HG02981 (cell line): ENCODE measurements around the gene DNAJC3.

Source experiments
- ATAC-seq: cut with Tn5 transposase; IDR thresholded peaks from one replicate; pipeline ENCODE4 v1.9.1; 2021; ENCODE audit warnings: mild to moderate bottlenecking, moderate library complexity; ENCODE audit not compliant: unreplicated experiment

Gene DNAJC3, protein sequence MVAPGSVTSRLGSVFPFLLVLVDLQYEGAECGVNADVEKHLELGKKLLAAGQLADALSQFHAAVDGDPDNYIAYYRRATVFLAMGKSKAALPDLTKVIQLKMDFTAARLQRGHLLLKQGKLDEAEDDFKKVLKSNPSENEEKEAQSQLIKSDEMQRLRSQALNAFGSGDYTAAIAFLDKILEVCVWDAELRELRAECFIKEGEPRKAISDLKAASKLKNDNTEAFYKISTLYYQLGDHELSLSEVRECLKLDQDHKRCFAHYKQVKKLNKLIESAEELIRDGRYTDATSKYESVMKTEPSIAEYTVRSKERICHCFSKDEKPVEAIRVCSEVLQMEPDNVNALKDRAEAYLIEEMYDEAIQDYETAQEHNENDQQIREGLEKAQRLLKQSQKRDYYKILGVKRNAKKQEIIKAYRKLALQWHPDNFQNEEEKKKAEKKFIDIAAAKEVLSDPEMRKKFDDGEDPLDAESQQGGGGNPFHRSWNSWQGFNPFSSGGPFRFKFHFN

GRCh38 chr13:95676762-95677563, at the start of gene DNAJC3:
TSS of gene DNAJC3 (plus strand) at chr13:95677139. CDS start at chr13:95677256, 117 bp downstream.
- ATAC-seq, result peak; percentile 94

DNA sequence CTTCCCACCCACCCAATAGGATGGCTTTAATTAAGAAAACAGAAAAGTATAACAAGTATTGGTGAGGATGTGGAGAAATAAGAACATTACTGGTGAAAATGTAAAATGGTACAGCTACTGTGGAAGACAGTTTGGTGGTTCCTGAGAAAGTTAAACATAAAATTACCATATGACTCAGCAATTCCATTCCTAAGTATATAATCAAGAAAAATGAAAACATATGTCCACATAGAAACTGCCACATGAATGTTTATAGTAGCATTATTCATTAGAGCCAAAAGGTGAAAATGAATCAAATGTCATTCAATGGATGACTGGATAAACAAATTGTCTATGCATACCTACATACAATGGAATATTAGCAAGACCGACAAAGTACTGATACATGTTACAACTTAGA, 49.3 kb upstream of the DNAJC3 start:
- ATAC-seq, result no peak

DNA sequence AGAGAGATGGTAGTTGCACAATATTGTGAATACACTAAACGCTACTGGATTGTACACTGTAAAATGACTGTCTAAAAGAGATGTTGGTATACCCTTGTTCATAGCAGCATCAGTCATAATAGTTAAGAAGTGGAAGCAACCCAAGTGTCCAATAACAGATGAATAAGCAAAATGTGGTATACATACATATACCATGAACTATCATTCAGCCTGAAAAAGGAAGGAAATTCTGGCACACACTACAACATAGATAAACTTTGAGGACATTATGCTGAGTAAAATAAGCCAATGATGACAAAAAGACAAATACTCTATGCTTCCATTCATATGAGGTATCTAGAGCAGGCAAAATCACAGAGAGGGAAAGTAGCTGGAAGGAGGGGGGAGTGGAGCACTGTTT, 48.5 kb upstream of the DNAJC3 start:
- ATAC-seq, result no peak

DNA sequence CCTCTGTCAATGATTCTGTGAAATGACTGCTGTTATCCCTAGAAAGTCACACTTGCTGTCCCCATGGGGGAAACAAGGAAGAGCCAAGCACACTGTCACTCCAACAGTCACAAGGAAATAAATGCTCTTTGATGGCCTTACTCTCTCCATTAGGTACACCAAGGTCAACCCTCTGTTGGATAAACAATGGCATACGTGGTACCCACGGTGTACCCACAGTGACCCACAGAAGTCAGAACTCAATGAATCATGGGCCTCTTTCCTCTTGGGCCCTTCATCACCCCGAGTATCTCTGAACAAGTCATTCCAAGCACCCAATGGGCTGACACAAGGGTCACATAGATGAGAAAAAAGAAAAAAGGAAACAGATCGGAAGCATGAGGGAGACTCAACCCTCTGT, 47.9 kb upstream of the DNAJC3 start:
- no peak for ATAC-seq

DNA sequence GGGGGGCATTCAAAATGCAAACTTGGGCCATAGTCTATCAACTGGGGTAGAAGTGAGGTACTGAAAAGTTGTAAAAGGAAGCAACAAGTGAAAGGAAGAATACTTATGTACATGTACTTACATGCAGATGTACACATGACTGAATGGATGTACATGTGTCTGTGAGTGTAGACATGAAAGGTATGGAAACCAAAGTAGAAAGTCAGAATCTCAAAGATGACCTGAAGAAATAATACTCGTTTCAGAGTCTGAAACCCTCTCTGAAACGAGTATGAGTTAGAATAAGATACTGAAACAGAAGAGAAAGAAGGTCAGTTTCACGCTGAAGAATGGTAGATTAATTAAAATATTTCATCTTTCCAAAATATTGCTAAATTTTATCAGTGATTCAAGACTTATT, 46.3 kb upstream of the DNAJC3 start:
- no peak for ATAC-seq

GRCh38 chr13:95636853-95637252, 40.1 kb upstream of the DNAJC3 start:
- ATAC-seq, result no peak

GRCh38 chr13:95641291-95642027, 35.5 kb upstream of the DNAJC3 start:
- ATAC-seq, result no peak

DNA sequence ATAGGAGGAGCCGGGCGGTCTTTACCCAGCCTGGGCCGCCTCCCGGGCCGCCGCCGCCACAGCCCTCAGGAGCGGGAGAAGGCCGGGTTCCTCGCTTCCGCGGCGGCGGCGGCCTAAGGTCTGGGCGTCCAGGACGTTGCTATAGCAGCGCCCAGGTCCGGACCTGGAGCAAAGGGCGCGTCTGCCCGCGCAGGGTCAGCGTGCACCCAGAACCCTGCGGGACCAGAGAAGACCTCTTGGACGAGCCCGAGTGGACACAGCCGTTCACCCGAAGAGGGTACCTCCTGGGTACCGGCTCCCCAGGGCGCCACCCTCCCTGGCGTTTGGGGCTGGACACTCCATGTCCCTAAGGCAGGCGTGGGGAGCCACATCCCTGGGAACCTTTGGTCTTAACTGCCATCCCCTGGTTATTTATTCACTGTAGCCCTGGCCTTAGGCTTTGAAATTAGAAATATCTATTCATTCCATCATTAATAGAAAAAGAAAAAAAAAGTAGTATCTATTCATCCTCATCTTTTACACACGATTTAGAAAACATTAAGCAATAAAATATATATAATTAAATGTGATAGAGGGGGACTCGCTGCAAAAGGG, 34.8 kb upstream of the DNAJC3 start:
- no peak for ATAC-seq

- ATAC-seq, result no peak
These were observed 33.9 kb upstream of the DNAJC3 start for GRCh38 chr13:95642999-95643398.

DNA sequence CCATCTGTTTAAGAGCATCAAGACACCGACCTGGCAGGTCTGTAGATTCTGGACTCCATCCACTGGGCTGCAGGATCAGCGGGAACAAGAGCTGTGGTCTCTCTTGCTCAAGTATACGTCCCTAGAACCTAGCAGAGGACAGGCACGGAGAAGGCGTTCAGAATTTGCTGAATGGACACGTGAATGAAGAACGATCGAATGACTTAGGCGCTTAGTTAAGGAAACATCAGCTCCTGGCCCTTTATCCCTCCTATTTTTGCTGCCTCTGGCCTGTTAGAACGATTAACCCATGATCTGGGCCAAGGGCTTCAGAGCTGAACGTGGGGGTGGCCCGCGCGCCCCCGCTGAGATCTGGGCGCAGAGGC, 33.4 kb upstream of the DNAJC3 start:
- no peak for ATAC-seq

DNA sequence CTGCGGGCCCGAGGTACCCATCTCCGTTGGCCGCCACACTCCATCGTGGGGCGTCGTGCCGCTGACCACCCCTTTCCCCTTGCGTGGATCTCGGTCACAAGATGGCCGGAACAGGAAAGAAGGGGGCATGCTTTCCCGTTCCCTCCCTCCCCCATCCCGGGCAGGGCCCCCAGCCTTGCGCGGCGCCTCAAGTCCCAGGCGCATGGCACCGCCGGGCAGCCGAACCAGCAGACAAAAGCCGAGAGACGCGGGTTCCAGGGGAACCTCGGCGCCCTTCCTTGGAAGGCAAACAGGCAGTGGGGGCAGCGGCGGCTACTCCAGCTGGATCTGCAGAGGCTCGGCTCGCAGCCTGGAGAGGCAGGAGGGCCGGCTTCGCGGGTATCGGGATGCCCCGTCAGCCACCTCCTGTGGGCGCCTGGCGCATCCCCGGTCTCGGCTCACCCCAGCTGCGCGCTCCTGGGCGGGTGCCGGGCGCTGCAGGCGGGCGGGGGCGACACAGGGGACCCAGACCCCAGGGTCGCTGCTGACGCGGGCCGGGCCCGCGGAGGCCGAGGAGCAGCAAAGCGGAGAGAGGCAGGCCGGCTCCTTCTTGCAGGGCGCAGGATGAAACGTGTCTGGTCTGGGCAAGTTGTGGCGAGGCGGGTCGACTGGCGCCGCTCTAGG, 32.9 kb upstream of the DNAJC3 start:
- no peak for ATAC-seq

DNA sequence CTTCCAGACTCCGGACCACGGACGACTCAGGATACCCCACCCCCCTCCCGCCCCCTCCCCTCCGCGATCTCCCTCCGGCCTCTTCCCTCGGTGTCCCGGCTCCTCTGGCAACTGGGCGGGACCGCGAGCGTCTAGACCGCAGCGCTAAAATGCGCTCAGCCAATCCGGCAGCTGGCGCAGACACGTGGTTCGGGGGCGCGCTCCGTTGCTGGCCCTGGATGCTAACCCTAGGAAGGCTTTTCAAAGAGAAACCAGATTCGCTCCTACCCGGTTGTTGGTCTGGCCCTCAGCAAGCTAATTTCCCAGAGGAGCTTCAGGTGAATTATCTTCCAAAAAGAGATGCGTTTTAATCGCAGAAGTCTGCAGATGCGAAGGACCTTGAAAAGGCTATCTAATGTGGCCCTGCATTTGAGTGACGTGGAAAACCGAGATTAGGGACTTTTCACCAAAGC, 32.3 kb upstream of the DNAJC3 start, which contains the start of gene DZIP1:
TSS of gene DZIP1 (minus strand) at position 106 of the 452 bp plus-strand sequence. CDS start 2,677 bp downstream, outside the sequence.
- ATAC-seq, result no peak

- no peak for ATAC-seq
These were observed 29.6 kb upstream of the DNAJC3 start for GRCh38 chr13:95647321-95647720.

GRCh38 chr13:95650696-95651095, 26.2 kb upstream of the DNAJC3 start:
- no peak for ATAC-seq

DNA sequence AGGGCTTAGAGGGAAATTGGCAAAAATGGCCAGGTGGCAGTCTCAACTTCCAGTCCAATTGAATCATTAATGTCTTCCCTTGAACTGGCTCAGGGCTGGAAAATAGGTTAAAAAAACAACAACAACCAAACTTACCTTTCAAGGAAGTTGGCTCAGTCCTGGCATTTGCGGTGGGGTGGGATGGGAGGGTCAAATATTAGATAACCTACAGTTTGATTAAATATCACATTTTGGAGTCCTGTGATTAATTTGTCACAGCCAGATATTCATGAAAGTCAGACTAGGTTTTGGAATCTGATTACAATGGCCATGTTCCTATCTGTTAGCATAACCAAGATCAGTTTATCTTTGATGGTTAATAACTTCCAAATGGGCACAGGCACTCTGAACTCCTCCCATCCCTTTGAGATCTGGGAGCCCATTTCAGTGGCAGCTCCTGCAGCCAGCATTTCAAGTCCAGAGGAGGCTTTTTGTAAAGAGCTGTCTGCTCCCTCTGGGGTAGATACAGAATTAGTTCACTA, 24.6 kb upstream of the DNAJC3 start:
- ATAC-seq, result no peak

GRCh38 chr13:95652821-95653220, 24.1 kb upstream of the DNAJC3 start:
- ATAC-seq, result no peak

DNA sequence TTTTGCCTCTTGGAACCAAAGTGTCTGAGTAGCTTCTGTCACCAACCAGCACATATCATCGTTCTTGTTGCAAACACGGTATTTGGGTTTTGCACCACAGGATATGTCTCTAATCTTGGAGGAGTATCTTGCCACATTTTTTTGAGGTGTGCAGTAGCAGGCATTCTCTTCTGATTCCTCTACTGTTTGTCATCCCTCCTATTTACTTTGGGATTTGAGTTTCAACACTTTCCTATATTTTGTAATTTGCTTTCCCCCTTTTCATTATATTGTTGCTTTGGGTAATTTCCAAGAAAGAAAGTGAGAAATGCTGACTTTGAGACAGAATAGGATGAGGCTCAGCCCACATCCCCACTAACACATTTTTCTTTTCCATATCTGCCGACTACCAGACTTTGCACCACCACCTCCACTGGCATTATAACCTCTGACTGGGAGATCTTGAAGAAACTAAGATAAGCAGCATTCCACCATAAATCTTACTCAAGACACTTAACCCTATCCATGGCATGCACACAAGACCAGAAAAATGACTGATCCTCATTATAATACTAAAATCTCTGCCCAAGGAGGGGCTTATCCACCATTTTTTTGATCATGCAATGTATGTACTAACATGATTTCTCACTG, 20.4 kb upstream of the DNAJC3 start:
- ATAC-seq, result no peak

- no peak for ATAC-seq
These were observed 17.4 kb upstream of the DNAJC3 start for GRCh38 chr13:95659500-95659899.

DNA sequence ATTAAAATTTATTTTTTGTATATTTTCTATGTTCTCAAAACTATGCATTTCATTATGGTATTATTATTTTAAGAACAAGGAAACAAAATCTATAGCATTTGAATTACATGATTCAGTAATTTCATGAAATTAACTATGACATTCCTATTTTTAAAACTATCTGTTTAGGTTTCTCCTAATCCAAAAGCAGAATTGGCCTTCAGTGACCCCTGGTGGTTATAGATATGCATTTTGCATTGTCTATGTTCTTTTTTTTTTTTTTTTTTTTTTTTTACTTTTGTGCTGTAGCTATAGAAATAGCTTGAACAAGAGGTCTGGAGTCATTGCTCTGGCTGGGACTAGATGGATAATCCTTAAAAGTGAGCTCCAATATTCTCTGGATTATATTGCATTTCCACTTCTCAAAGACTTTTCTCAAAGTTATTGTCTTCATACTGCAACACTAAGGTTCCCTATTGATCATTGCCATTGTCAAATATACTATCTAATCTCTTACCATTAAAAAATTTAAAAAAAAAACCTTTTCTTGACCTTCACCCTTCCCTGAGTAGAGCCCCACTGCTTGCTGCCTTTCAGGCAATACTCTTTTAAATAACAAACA, 15.9 kb upstream of the DNAJC3 start:
- no peak for ATAC-seq
